HepG2 (cell line): Measurements from ENCODE around the gene TPRG1L. TPM values are rescaled to one million over a fixed set of nuclear protein-coding genes. Genes with fewer than 3 reads are reported as not detected.

Experiments used
- ATAC-seq: fragments of 200-7000 bp; cut with Tn5 transposase; 3 replicates; pipeline ENCODE4 v1.9.1; 2020; ENCODE audit warnings: mild to moderate bottlenecking, moderate library complexity
- BruUV-seq: library from RNA; stranded (reverse); fragments of 400-500 nt; replicated peaks from 2 replicates; lab custom pipeline; 2021; lab: Mats Ljungman, UMichigan
- CTCF ChIA-PET: fragments of 300-600 bp; formaldehyde crosslinking; extraction: SDS; loops from one replicate; lab custom pipeline; 2021; ENCODE audit warnings: low total read pairs, inconsistent platforms, low intra/inter-chr PET ratio; lab: Yijun Ruan, JAX
- POLR2A ChIA-PET: fragments of 350-600 bp; sonication (Branson Sonifier 250); formaldehyde crosslinking; loops from one replicate; lab custom pipeline; 2020; ENCODE audit warnings: antibody characterized with exemption, inconsistent platforms; lab: Yijun Ruan, JAX
- DNase-seq: peaks from one replicate; pipeline ENCODE4 v3.0.0-alpha.2; 2015; ENCODE audit warnings: low spot score
- FAIRE-seq: peaks from 3 replicates; lab custom pipeline; 2011; peaks lifted over from hg19 to GRCh38; lab: Jason Lieb, UNC
- H2AFZ ChIP-seq: one replicate; pipeline ENCODE4 v1.6.1; 2011; ENCODE audit warnings: low read length, inconsistent platforms
- H3K27ac ChIP-seq: fragments of 300-600 bp; 3 replicates; pipeline ENCODE4 v1.8.0; 2011; ENCODE audit warnings: mixed run types, mild to moderate bottlenecking, mixed read lengths, low read length, inconsistent platforms; ENCODE audit not compliant: insufficient read depth; ENCODE audit errors: extremely low read length
- H3K27me3 ChIP-seq, 2 experiments: fragments of 200-600 bp in 1 of 2; 2 replicates in 1 of 2; 3 replicates in 1 of 2; pipeline versions ENCODE4 v1.6.0 to v1.8.0; 2011; ENCODE audit warnings: low read length in 2 of 2, mild to moderate bottlenecking in 2 of 2, moderate library complexity in 2 of 2, inconsistent platforms in 1 of 2; ENCODE audit not compliant: insufficient read depth in 2 of 2, control insufficient read depth in 1 of 2
- H3K36me3 ChIP-seq, 2 experiments: fragments of 200-600 bp in 1 of 2; replicated peaks in 1 of 2; 2 replicates in 1 of 2; 3 replicates in 1 of 2; pipeline versions ENCODE4 v1.5.1 to v1.8.0; 2011; ENCODE audit warnings: low read length in 2 of 2, inconsistent platforms in 1 of 2; ENCODE audit not compliant: insufficient read depth in 2 of 2, control insufficient read depth in 1 of 2
- H3K4me1 ChIP-seq: 2 replicates; pipeline ENCODE4 v1.5.1; 2012; ENCODE audit warnings: low read length, inconsistent platforms; ENCODE audit not compliant: insufficient read depth
- H3K4me2 ChIP-seq: 2 replicates; pipeline ENCODE4 v1.6.0; 2011; ENCODE audit warnings: low read depth, low read length, inconsistent platforms
- H3K4me3 ChIP-seq, 3 experiments: fragments of 200-600 bp in 1 of 3; sonication (generic), shearing (Covaris generic) in 1 of 3; replicated peaks in 1 of 3; 2 replicates each; pipeline ENCODE4 v1.5.1; 2011 to 2016; ENCODE audit warnings: low read length in 3 of 3, inconsistent platforms in 2 of 3, low read depth in 2 of 3, mild to moderate bottlenecking in 2 of 3, control low read depth in 1 of 3, mixed read lengths in 1 of 3; ENCODE audit not compliant: insufficient read depth in 1 of 3
- H3K79me2 ChIP-seq: one replicate; pipeline ENCODE4 v1.6.1; 2011; ENCODE audit warnings: low read length, inconsistent platforms; ENCODE audit not compliant: insufficient read depth
- H3K9ac ChIP-seq: 2 replicates; pipeline ENCODE4 v1.6.0; 2011; ENCODE audit warnings: mild to moderate bottlenecking, low read depth, low read length, inconsistent platforms; ENCODE audit not compliant: insufficient read depth
- H3K9me3 ChIP-seq: 2 replicates; pipeline ENCODE4 v1.5.1; 2012; ENCODE audit warnings: mild to moderate bottlenecking, low read length
- H4K20me1 ChIP-seq: 2 replicates; pipeline ENCODE4 v1.6.0; 2011; ENCODE audit warnings: inconsistent platforms, mild to moderate bottlenecking, low read length, moderate library complexity; ENCODE audit not compliant: insufficient read depth
- AGO2 ChIP-seq: fragments of 200-400 bp; formaldehyde crosslinking; optimal IDR thresholded peaks from 2 replicates; pipeline ENCODE3; 2017; ENCODE audit warnings: mild to moderate bottlenecking, low read depth, low read length, moderate library complexity
- GATA4 ChIP-seq: sonication (generic); IDR thresholded peaks from 2 replicates; pipeline ENCODE4 v1.6.1; 2016; ENCODE audit warnings: antibody characterized with exemption, low read depth, borderline replicate concordance
- RERE ChIP-seq: IDR thresholded peaks from 2 replicates; pipeline ENCODE4 v1.6.1; 2016; ENCODE audit warnings: low read depth, missing genetic modification reagents, missing compliant biosample characterization
- SNAI1 ChIP-seq: sonication (generic); formaldehyde crosslinking; IDR thresholded peaks from 2 replicates; pipeline ENCODE4 v1.5.0; 2020; ENCODE audit warnings: mild to moderate bottlenecking, missing genetic modification reagents, borderline replicate concordance
- ZFP1 ChIP-seq: IDR thresholded peaks from 2 replicates; pipeline ENCODE4 v1.6.1; 2016
- ZNF660 ChIP-seq: sonication (generic); formaldehyde crosslinking; IDR thresholded peaks from 2 replicates; pipeline ENCODE4 v1.5.1; 2020; ENCODE audit warnings: mild to moderate bottlenecking, low read depth, missing genetic modification reagents, borderline replicate concordance
- ZSCAN21 ChIP-seq: sonication (generic); formaldehyde crosslinking; IDR thresholded peaks from 2 replicates; pipeline ENCODE4 v1.8.0; 2022; ENCODE audit warnings: mild to moderate bottlenecking, missing genetic modification reagents, moderate library complexity, borderline replicate concordance
- WGBS: methylation state at CpG from one replicate; pipeline ENCODE4 v1.1.6; 2017; ENCODE audit warnings: low lambda C conversion rate; 5-methylcytosine and 5-hydroxymethylcytosine counted together
- in situ Hi-C: cut with HindIII; loops from 2 replicates; pipeline ENCODE4 v1.10.0; 2017; ENCODE audit warnings: low pct_unique_long_range_greater_than_20kb; ENCODE audit not compliant: extremely low pct_ligation_motif_present
- intact Hi-C: fragments of 100-400 bp; cut with micrococcal nuclease; formaldehyde crosslinking; loops from one replicate; pipeline ENCODE4 v1.10.0; 2022; ENCODE audit not compliant: unreplicated experiment
- polyA plus RNA-seq, 8 experiments: library from polyadenylated mRNA; depleted of rRNA in 3 of 8; stranded (reverse) in 7 of 8; unstranded in 1 of 8; fragments of >200 nt; fragmentation: Illumina TruSeq in 4 of 8; extraction: Trizol in 4 of 8; gene quantifications; 2 replicates each; pipeline versions ENCODE4 v1.2.1 to v1.2.3, GENCODE V29; 2011 to 2016; ENCODE audit warnings: low read depth in 4 of 8, missing spikeins in 1 of 8, mixed read lengths in 1 of 8; ENCODE audit not compliant: insufficient read depth in 1 of 8
- total RNA-seq, 5 experiments: library from RNA; depleted of rRNA; stranded (reverse); fragments of >200 nt; fragmentation: Illumina TruSeq; extraction: Trizol; gene quantifications; 2 replicates each; pipeline ENCODE4 v1.2.3, GENCODE V29; 2016; ENCODE audit warnings: low read depth in 1 of 5

Gene TPRG1L
- total and polyA plus RNA-seq, 2 of the 13 experiments (the other 11 are each of a cell fraction or from before 2014, with no cell fraction given) = 21.3 to 37.4 TPM

DNA sequence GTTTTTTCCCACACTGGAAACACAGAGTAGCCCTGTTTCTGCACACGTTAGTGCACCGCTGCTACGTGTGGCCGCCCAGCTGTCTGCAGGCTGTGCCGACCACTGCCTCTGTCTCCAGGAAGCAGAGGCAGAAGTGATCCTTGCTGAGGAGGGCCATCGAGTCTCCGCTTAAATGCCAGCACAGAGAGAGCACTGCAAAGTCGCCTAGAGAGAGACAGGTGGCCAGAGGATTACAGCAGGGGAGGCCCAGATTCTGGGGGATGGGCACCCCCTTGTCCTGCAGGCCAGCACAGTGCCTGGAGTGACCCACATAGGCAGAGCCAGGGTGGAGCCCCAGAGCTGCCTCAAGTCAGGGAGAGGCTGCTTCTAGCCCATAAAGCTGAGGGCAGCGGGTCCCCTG is 6.1 kb downstream of the TPRG1L start (continued):
- TF ChIP-seq RERE (CRISPR knock-in tag) (no peak), GATA4 (no peak), ZFP1 (no peak)

DNA sequence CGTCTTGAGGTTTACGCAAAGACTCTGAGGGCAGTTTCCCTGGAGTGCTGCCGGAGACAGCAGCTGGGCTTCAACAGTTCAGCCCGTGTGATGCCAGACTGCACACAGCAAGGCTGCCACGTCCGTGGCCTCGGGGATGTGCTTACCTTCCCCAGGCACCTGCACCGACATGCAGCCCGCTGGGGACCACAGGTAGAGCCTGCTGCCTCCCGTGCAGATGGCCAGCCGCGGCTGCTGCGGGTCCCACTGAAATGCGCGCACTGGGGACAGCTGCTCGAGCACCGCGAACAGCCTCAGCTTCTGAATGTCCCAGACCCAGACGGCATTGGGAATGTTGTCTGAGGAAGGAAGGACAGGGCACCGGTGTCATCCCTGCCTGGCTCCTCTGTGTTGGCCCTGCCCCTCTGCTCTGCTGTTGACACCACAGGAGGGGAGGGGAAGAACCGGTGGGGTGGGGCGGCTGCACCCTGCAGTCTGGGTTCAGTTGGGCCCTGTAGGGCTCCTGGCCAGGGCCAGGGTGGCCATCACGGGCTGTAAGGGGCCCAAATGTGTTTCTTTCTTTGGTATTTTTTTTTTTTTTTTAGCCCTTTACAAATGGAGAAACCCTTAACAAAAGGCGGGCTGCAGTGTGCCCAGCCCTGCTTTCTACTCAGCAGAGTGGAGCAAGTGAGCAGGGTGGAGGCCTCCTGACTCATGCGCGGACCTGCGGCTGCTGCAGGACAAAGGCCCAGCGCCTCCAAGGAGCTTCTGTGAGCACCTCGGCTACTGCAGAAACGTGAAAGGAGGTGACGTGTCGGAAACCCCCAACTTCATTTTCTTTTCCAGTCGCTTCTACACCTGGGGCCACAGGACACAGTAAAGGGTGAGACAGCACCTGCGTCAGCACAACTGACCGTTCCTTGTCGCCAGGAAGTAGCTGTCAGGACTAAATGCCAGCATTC is 6.8 kb downstream of the TPRG1L start:
- CTCF ChIA-PET = no interaction called here
- no TSS peak for BruUV-seq
- peak; percentile 14 for ATAC-seq
- intact Hi-C loops = no loop called here
- Histone ChIP-seq H3K9ac (no peak overlapping the region), H3K4me3 (no peak overlapping the region)
- no peak for TF ChIP-seq ZSCAN21 (CRISPR knock-in tag)
- TF ChIP-seq SNAI1 (CRISPR knock-in tag) = no peak
- peak; percentile 74 for TF ChIP-seq AGO2
- no peak for TF ChIP-seq ZNF660 (CRISPR knock-in tag)
- TF ChIP-seq, all 625 proteins: peak for 1
- Histone ChIP-seq H3K79me2 (no peaks in the 10 kb centered on the region), H3K9me3 (no peaks in the 10 kb centered on the region), H3K27ac (no peak overlapping the region), H3K4me1 (peaks cover under 1% of the 10 kb centered on the region), H3K36me3 (peaks cover 33 to 62% of the 10 kb centered on the region in 2 experiments; a peak in 4 of 5 replicates), H3K27me3 (no peaks in the 10 kb centered on the region), H4K20me1 (no peaks in the 10 kb centered on the region), H2AFZ (no peak overlapping the region), H3K4me2 (no peak overlapping the region)
- DNase-seq (no peak), FAIRE-seq (no peak)
- in situ Hi-C loops = no loop called here
- POLR2A ChIA-PET = no interaction called here
- 97% methylated on average over 20 of the region's 36 CpGs for WGBS
